DND-41 (cell line): Measurements from ENCODE around the gene PLEKHM3.

Experiments
- ATAC-seq: fragments of 200-7000 bp; cut with Tn5 transposase; 3 replicates; pipeline ENCODE4 v1.9.1; 2021; ENCODE audit warnings: low read depth; ENCODE audit not compliant: insufficient read depth
- DNase-seq: peaks from one replicate; pipeline ENCODE4 v3.0.0-alpha.2; 2020
- H2AFZ ChIP-seq: 2 replicates; pipeline ENCODE4 v1.6.0; 2012; ENCODE audit warnings: low read depth, low read length
- H3K27ac ChIP-seq: 2 replicates; pipeline ENCODE4 v1.5.1; 2012; ENCODE audit warnings: low read length, inconsistent platforms
- H3K27me3 ChIP-seq: fragments of 200-600 bp; sonication (generic); 2 replicates; pipeline ENCODE4 v1.6.0; 2012; ENCODE audit warnings: low read length, mild to moderate bottlenecking, inconsistent platforms; ENCODE audit not compliant: insufficient read depth, poor library complexity
- H3K36me3 ChIP-seq: 2 replicates; pipeline ENCODE4 v1.5.1; 2012; ENCODE audit warnings: low read length, inconsistent platforms; ENCODE audit not compliant: insufficient read depth
- H3K4me1 ChIP-seq: 2 replicates; pipeline ENCODE4 v1.5.1; 2012; ENCODE audit warnings: mild to moderate bottlenecking, low read length; ENCODE audit not compliant: insufficient read depth
- H3K4me2 ChIP-seq: 2 replicates; pipeline ENCODE4 v1.6.0; 2012; ENCODE audit warnings: mild to moderate bottlenecking, moderate library complexity, low read length, inconsistent platforms; ENCODE audit not compliant: insufficient read depth
- H3K4me3 ChIP-seq, 2 experiments: fragments of 200-600 bp in 1 of 2; shearing (Covaris generic) in 1 of 2; 2 replicates each; pipeline ENCODE4 v1.5.1; 2012 to 2016; ENCODE audit warnings: inconsistent platforms in 2 of 2, low read length in 2 of 2, mild to moderate bottlenecking in 2 of 2, low read depth in 1 of 2, moderate library complexity in 1 of 2
- H3K79me2 ChIP-seq: 2 replicates; pipeline ENCODE4 v1.6.0; 2012; ENCODE audit warnings: low read length, inconsistent platforms; ENCODE audit not compliant: insufficient read depth
- H3K9ac ChIP-seq: 2 replicates; pipeline ENCODE4 v1.6.0; 2012; ENCODE audit warnings: low read depth, mild to moderate bottlenecking, inconsistent platforms, low read length, moderate library complexity
- H3K9me3 ChIP-seq: 2 replicates; pipeline ENCODE4 v1.5.1; 2012; ENCODE audit warnings: low read length, moderate library complexity, mild to moderate bottlenecking, inconsistent platforms; ENCODE audit not compliant: insufficient read depth, severe bottlenecking
- H4K20me1 ChIP-seq: 2 replicates; pipeline ENCODE4 v1.6.0; 2012; ENCODE audit warnings: low read length; ENCODE audit not compliant: insufficient read depth
- EZH2 ChIP-seq: IDR thresholded peaks from 3 replicates; pipeline ENCODE4 v1.6.1; 2012; ENCODE audit warnings: borderline replicate concordance, low read depth, mild to moderate bottlenecking, moderate library complexity, low read length, inconsistent platforms; ENCODE audit not compliant: severe bottlenecking
- TF ChIP-seq, protein P1 (sequence below): IDR thresholded peaks from 2 replicates; pipeline ENCODE4 v1.5.1; 2012; ENCODE audit warnings: borderline replicate concordance, low read length, moderate library complexity, mild to moderate bottlenecking; ENCODE audit not compliant: poor library complexity, severe bottlenecking; ENCODE audit errors: extremely low read depth

The PLEKHM3 gene

DNA sequence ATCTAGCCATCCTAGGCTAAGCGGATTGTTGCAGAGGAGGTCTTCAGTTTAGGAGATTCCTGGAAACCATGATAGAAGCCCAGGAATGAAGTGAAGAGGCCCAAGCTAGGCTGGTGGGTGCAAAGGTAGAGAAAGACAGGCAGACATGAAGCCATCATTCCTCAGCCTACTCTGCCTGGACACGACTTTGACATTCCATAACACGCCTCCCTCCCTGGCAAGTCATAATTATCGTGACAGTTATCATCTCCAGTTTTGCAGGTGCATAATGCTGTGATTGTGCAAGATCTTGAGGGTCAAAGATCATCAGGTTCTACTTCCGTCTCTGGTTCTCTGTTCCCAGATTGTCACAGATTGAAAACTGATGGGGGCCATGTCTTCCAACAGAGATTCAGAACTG is 240.4 kb downstream of the PLEKHM3 start:
- Histone ChIP-seq H3K4me1 (no peaks in the 10 kb centered on the region), H3K36me3 (no peaks in the 10 kb centered on the region), H3K27ac (no peak overlapping the region), H4K20me1 (no peaks in the 10 kb centered on the region), H3K4me3 (no peak overlapping the region), H3K27me3 (no peaks in the 10 kb centered on the region), H3K79me2 (no peaks in the 10 kb centered on the region), H3K9ac (no peak overlapping the region), H3K9me3 (no peaks in the 10 kb centered on the region), H2AFZ (no peak overlapping the region), H3K4me2 (no peak overlapping the region)
- TF ChIP-seq, protein P1, sequence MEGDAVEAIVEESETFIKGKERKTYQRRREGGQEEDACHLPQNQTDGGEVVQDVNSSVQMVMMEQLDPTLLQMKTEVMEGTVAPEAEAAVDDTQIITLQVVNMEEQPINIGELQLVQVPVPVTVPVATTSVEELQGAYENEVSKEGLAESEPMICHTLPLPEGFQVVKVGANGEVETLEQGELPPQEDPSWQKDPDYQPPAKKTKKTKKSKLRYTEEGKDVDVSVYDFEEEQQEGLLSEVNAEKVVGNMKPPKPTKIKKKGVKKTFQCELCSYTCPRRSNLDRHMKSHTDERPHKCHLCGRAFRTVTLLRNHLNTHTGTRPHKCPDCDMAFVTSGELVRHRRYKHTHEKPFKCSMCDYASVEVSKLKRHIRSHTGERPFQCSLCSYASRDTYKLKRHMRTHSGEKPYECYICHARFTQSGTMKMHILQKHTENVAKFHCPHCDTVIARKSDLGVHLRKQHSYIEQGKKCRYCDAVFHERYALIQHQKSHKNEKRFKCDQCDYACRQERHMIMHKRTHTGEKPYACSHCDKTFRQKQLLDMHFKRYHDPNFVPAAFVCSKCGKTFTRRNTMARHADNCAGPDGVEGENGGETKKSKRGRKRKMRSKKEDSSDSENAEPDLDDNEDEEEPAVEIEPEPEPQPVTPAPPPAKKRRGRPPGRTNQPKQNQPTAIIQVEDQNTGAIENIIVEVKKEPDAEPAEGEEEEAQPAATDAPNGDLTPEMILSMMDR: no peak
- TF ChIP-seq EZH2: no peak
- DNase-seq (no peak), ATAC-seq (no peak)

DNA sequence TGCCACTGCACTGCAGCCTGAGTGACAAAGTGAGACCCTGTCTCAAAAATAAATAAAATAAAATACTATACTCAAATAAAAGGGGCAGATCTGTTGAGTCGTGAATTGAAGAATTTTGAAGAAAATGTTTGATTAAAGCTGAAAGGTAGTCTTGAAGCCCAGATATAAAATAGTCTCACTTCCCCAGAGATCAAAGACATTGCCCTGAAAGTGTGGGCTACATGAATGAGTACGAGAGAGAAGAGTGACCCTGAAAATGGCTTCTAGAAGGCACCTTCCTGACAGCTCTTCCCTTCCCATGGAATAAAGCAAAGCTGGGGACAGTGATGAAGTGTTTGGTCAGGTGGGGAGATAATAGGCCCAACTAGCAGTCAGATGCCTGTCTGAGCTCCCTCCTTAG is 241.8 kb downstream of the PLEKHM3 start:
- H3K9ac ChIP-seq: no peak overlapping the region
- no peaks in the 10 kb centered on the region for H3K4me1 ChIP-seq
- no peak for DNase-seq

DNA sequence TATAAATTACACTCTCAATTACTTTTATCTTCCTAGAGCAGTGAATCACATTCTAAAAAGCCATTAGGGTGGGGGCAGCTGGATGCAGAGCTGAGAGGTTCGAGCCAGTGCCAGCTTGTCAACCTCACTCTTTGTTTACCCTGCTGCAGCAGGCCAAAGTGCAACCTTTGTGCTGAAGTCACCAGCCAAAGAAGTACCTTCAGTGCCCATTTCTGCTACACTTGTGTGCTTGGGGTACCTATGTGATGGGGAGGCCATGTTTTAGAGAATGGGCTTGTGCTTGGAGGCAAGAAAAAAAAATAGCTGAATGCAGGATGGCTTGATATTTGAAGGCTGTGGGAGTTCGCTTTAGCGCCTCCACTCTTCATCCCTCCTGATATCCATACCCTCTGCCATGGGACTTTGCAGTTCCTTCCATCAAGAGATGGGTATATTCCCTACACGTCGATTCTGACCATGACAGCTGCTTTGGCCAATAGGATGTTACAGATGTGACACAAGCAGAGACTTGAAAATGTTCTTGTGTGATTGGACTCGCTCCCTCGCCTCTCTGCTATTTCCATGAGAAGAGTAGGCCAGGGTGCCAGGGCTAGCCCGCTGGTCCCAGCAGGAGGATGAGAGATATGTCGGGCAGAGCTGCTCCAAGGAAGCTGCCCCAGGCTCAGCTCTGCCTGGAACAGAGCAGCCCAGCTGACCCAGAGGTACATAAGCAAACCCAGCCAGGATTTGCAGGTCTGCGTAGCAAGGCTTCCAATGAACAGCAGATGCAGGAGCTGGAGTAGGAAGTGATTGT is 242.9 kb downstream of the PLEKHM3 start:
- Histone ChIP-seq H2AFZ (no peak overlapping the region), H3K27me3 (no peaks in the 10 kb centered on the region), H3K9me3 (no peaks in the 10 kb centered on the region), H3K4me1 (no peaks in the 10 kb centered on the region), H4K20me1 (no peaks in the 10 kb centered on the region), H3K27ac (no peak overlapping the region), H3K9ac (no peak overlapping the region), H3K4me3 (no peak overlapping the region), H3K79me2 (no peaks in the 10 kb centered on the region), H3K36me3 (no peaks in the 10 kb centered on the region), H3K4me2 (no peak overlapping the region)
- DNase-seq (no peak), ATAC-seq (no peak)
- TF ChIP-seq, protein P1: no peak
- TF ChIP-seq EZH2: no peak

More for the DNA sequence above, 241.8 kb downstream of the PLEKHM3 start:
- no peak for ATAC-seq
- TF ChIP-seq, protein P1: no peak
- TF ChIP-seq EZH2: no peak
- no peak overlapping the region for H3K4me3 ChIP-seq
- no peaks in the 10 kb centered on the region for H3K36me3 ChIP-seq
- no peak overlapping the region for H3K27ac ChIP-seq
- no peak overlapping the region for H2AFZ ChIP-seq
- no peaks in the 10 kb centered on the region for H3K79me2 ChIP-seq
- no peaks in the 10 kb centered on the region for H3K27me3 ChIP-seq
- no peaks in the 10 kb centered on the region for H4K20me1 ChIP-seq
- no peaks in the 10 kb centered on the region for H3K9me3 ChIP-seq
- H3K4me2 ChIP-seq: no peak overlapping the region
